Right renal pelvis (tissue), 4 donors: Measurements from ENCODE around the gene EED. TPM values are rescaled to one million over a fixed set of nuclear protein-coding genes. Genes with fewer than 3 reads are reported as not detected.
"Not testable (repeated sequence)": the region's sequence is repeated elsewhere in the genome, so short reads cannot be mapped to it uniquely, and the experiment has no call there.

Experiments
- DNase-seq, 4 donors: peaks; one replicate each; pipeline ENCODE4 v3.0.0-alpha.2; 2013; ENCODE audit warnings: low read depth in 4 of 4, low spot score in 3 of 4, missing footprints in 1 of 4
- polyA plus RNA-seq, 4 donors: library from polyadenylated mRNA; unstranded; fragments of 120-200 nt; gene quantifications; one replicate each; pipeline ENCODE4 v1.2.1, GENCODE V29; 2013; ENCODE audit not compliant: insufficient read length in 4 of 4

EED gene
- polyA plus RNA-seq, 4 donors, result 35.3 to 42.2 (median 36.7) TPM

GRCh38 chr11:86218125-86219084, 26.1 kb upstream of the EED start:
- DNase-seq, result peak; percentile 60 to 78 (median 67)

GRCh38 chr11:86219311-86220193, 25.0 kb upstream of the EED start:
- no peak for DNase-seq

GRCh38 chr11:86220653-86221052, 23.9 kb upstream of the EED start:
- DNase-seq, result no peak

- no peak for DNase-seq
Observed at GRCh38 chr11:86222081-86222480, 22.5 kb upstream of the EED start.

GRCh38 chr11:86224575-86224974, 20.0 kb upstream of the EED start:
- not testable (repeated sequence) for DNase-seq

GRCh38 chr11:86225344-86225743, 19.2 kb upstream of the EED start:
- not testable (repeated sequence) for DNase-seq

GRCh38 chr11:86228269-86229038, 16.1 kb upstream of the EED start:
- no peak for DNase-seq

GRCh38 chr11:86229039-86229330, 15.6 kb upstream of the EED start:
- DNase-seq, result not testable (repeated sequence)

- DNase-seq, result no peak
Observed at GRCh38 chr11:86230179-86230804, 14.3 kb upstream of the EED start.

- DNase-seq, result no peak
Observed at GRCh38 chr11:86230921-86231434, 13.6 kb upstream of the EED start.

GRCh38 chr11:86232556-86232955, 12.0 kb upstream of the EED start:
- no peak for DNase-seq

- DNase-seq, result no peak
Observed at GRCh38 chr11:86234831-86235461, 9.6 kb upstream of the EED start.

- no peak for DNase-seq
Observed at GRCh38 chr11:86237267-86237804, 7.2 kb upstream of the EED start.

GRCh38 chr11:86240164-86240563, 4.4 kb upstream of the EED start:
- DNase-seq, result no peak

GRCh38 chr11:86241956-86242535, 2.5 kb upstream of the EED start:
- DNase-seq, result no peak

- no peak for DNase-seq
Observed at GRCh38 chr11:86243396-86243795, 1.2 kb upstream of the EED start.

- DNase-seq, result no peak
Observed at GRCh38 chr11:86244063-86244521, 461 bp upstream of the EED start.

- DNase-seq, result no peak
Observed at GRCh38 chr11:86245369-86246292, 1.1 kb downstream of the EED start.
